WERI-Rb-1 (cell line): Measurements from ENCODE around the gene UNKL.

Experiments
- DNase-seq: peaks from one replicate; pipeline ENCODE4 v3.0.0-alpha.2; 2020
- H3K27ac ChIP-seq: fragments of 250-450 bp; sonication (Bioruptor Pico); 2 replicates; pipeline ENCODE4 v1.5.1; 2020; ENCODE audit warnings: mild to moderate bottlenecking, moderate library complexity
- H3K27me3 ChIP-seq: fragments of 250-450 bp; sonication (Bioruptor Pico); 2 replicates; pipeline ENCODE4 v1.5.1; 2021; ENCODE audit warnings: mild to moderate bottlenecking, low read depth, moderate library complexity; ENCODE audit not compliant: insufficient read depth, severe bottlenecking
- H3K36me3 ChIP-seq: fragments of 250-450 bp; sonication (Bioruptor Pico); 2 replicates; pipeline ENCODE4 v1.5.1; 2020; ENCODE audit warnings: mild to moderate bottlenecking, moderate library complexity
- H3K4me3 ChIP-seq: 2 replicates; pipeline ENCODE4 v1.5.1; 2011; ENCODE audit warnings: low read depth, mild to moderate bottlenecking, control low read depth, low read length
- H3K9me3 ChIP-seq: fragments of 250-450 bp; sonication (Bioruptor Pico); 2 replicates; pipeline ENCODE4 v1.5.1; 2021; ENCODE audit warnings: mild to moderate bottlenecking, moderate library complexity; ENCODE audit not compliant: severe bottlenecking
- CTCF ChIP-seq: IDR thresholded peaks from 2 replicates; pipeline ENCODE4 v1.5.1; 2011; ENCODE audit warnings: low read depth, mild to moderate bottlenecking, control low read depth, inconsistent platforms, low read length

UNKL gene

GRCh38 chr16:1458336-1458976, 44.0 kb upstream of the UNKL start:
- no peak for TF ChIP-seq CTCF
- no peaks in the 10 kb centered on the region for H3K27me3 ChIP-seq
- peaks cover 38% of the 10 kb centered on the region for H3K36me3 ChIP-seq
- H3K4me3 ChIP-seq, result no peak overlapping the region
- H3K27ac ChIP-seq, result no peak overlapping the region
- H3K9me3 ChIP-seq, result no peaks in the 10 kb centered on the region
- DNase-seq, result no peak

- H3K27ac ChIP-seq, result no peak overlapping the region
- no peaks in the 10 kb centered on the region for H3K9me3 ChIP-seq
- H3K4me3 ChIP-seq, result no peak overlapping the region
- DNase-seq, result no peak
- H3K36me3 ChIP-seq, result peaks cover 46% of the 10 kb centered on the region
- H3K27me3 ChIP-seq, result no peaks in the 10 kb centered on the region
- TF ChIP-seq CTCF, result no peak
Measured at GRCh38 chr16:1457489-1458245, 43.2 kb upstream of the UNKL start.

- DNase-seq, result no peak
- no peak overlapping the region for H3K4me3 ChIP-seq
- peaks cover 51% of the 10 kb centered on the region for H3K36me3 ChIP-seq
- no peaks in the 10 kb centered on the region for H3K27me3 ChIP-seq
- no peaks in the 10 kb centered on the region for H3K9me3 ChIP-seq
- H3K27ac ChIP-seq, result no peak overlapping the region
- TF ChIP-seq CTCF, result no peak
Measured at GRCh38 chr16:1456951-1457350, 42.4 kb upstream of the UNKL start.

GRCh38 chr16:1455190-1456171, 41.0 kb upstream of the UNKL start:
- DNase-seq, result no peak
- Histone ChIP-seq H3K36me3 (peaks cover 51% of the 10 kb centered on the region), H3K4me3 (no peak overlapping the region), H3K9me3 (no peaks in the 10 kb centered on the region), H3K27ac (no peak overlapping the region), H3K27me3 (no peaks in the 10 kb centered on the region)
- TF ChIP-seq CTCF, result no peak

GRCh38 chr16:1454561-1454960, 40.1 kb upstream of the UNKL start:
- Histone ChIP-seq H3K9me3 (no peaks in the 10 kb centered on the region), H3K4me3 (no peak overlapping the region), H3K36me3 (peaks cover 50% of the 10 kb centered on the region), H3K27ac (no peak overlapping the region), H3K27me3 (no peaks in the 10 kb centered on the region)
- TF ChIP-seq CTCF, result no peak
- no peak for DNase-seq
